Activated CD8-positive, alpha-beta T cell treated with anti-CD3 and anti-CD28 coated beads, Interleukin-2, amount 10 ng/mL, durations not matched to agents 7 days and 5 days (primary cell): ENCODE measurements around the gene HBZ. TPM values are rescaled to one million over a fixed set of nuclear protein-coding genes. Genes with fewer than 3 reads are reported as not detected.

Experiments used
- total RNA-seq, 2 experiments: library from RNA; stranded (reverse); gene quantifications; one replicate each; pipeline ENCODE4 v1.2.3, GENCODE V29; 2021

Gene HBZ
- total RNA-seq, 2 experiments from 2014 or later = not detected

Other genes starting within 250 kb of the HBZ start
- gene POLR3K, start 99.0 kb upstream of the HBZ start, total RNA-seq = 10 to 100 TPM; 47.7 to 48.2 TPM
- 10 to 100 TPM; 62.3 to 63.2 TPM for gene SNRNP25, start 98.8 kb upstream of the HBZ start, total RNA-seq
- gene RHBDF1, start 80.0 kb upstream of the HBZ start, total RNA-seq = under 1 TPM in 1 of 2 experiments, not detected in 1; 0.40 TPM
- 10 to 100 TPM; 48.6 to 49.3 TPM for gene MPG, start 74.4 kb upstream of the HBZ start, total RNA-seq
- 10 to 100 TPM; 30.8 to 36.8 TPM for gene NPRL3, start 14.0 kb upstream of the HBZ start, total RNA-seq
- gene HBM, start 13.3 kb downstream of the HBZ start, total RNA-seq = not detected
- gene HBA2, start 20.2 kb downstream of the HBZ start, total RNA-seq = not detected
- gene HBA1, start 24.0 kb downstream of the HBZ start, total RNA-seq = not detected
- not detected for gene HBQ1, start 27.8 kb downstream of the HBZ start, total RNA-seq
- 10 to 100 TPM; 56.1 to 58.4 TPM for gene LUC7L, start 76.8 kb downstream of the HBZ start, total RNA-seq
- 10 to 100 TPM; 10.9 to 11.8 TPM for gene FAM234A, start 82.2 kb downstream of the HBZ start, total RNA-seq
- gene RGS11, start 123.3 kb downstream of the HBZ start, total RNA-seq = not detected
- not detected for gene ARHGDIG, start 127.9 kb downstream of the HBZ start, total RNA-seq
- gene PDIA2, start 130.5 kb downstream of the HBZ start, total RNA-seq = not detected
- 10 to 100 TPM; 25.1 to 26.1 TPM for gene AXIN1, start 200.1 kb downstream of the HBZ start, total RNA-seq
- gene MRPL28, start 217.9 kb downstream of the HBZ start, total RNA-seq = 10 to 100 TPM; 95.3 to 95.8 TPM
- 10 to 100 TPM; 80.6 to 85.8 TPM for gene PGAP6, start 229.3 kb downstream of the HBZ start, total RNA-seq
- 1 to 10 TPM; 5.2 to 6.8 TPM for gene NME4, start 244.6 kb downstream of the HBZ start, total RNA-seq
- 1 to 10 TPM; 4.7 to 6.3 TPM for gene DECR2, start 249.2 kb downstream of the HBZ start, total RNA-seq